CD4-positive, alpha-beta T cell treated with Interleukin-12 subunit alpha and Interleukin-12 subunit beta, for 1 hour (primary cell): ENCODE data around the gene KIF21B.

Experiments used
- DNase-seq: peaks from one replicate; pipeline ENCODE4 v3.0.0-alpha.2; 2020

KIF21B gene

DNA sequence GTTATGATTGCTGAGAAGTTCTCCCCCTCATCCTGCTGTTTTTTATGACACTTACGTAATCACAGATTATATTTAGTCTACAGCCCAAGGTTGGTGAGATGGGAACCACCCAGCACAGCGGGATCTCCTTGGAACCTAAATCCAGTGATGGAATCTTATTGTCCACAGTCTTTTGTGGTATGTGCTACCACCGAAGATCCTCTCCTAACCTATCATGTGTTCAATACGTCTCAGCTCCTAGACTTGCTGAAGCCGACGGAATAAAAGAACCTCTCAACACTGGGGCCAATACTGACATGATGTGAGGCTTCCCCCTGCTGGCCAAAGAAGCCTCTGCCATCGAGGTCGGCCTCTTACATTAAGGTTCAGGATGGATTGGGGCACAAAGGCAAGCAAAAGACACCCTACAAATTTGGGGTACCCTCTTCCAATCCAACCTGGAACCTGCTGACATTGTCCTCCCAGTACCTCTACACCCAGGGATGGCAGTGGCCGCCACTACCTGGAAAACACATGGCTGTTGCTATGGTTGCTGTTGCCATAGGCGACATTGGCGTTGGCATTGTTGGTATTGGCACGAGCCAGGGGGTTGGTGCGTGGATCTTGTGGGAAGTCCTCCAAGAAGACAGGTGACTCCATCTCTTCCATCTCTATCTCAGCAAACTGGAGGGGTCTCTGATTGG lies 19.4 kb upstream of the KIF21B start:
- DNase-seq: peak; percentile 78

- DNase-seq: no peak
Measured at GRCh38 chr1:201041011-201041410, 17.5 kb upstream of the KIF21B start.

DNA sequence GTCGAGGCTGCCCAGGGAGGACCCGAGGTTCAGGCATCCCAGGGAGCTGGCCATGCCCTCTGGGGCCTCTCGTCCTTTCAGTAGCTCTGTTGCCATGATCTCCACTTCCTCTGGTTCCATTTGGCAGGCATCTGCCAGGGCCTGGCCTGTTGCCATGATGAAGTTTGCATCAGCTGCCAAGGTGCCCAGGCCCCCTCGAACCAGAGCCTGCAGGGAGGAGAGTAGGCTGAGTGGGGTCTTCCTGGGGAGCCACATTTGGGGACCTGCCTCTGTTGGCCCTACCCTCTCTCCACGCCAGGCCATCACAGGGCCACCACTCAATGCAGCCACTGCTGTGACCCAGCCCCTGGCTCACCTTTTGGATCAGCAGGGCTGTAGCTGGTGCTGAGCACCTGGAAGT lies 16.4 kb upstream of the KIF21B start:
- DNase-seq: no peak

- DNase-seq: no peak
Measured at GRCh38 chr1:201039418-201039817, 15.9 kb upstream of the KIF21B start.

GRCh38 chr1:201038186-201038876 lies 14.8 kb upstream of the KIF21B start:
- DNase-seq: no peak

DNA sequence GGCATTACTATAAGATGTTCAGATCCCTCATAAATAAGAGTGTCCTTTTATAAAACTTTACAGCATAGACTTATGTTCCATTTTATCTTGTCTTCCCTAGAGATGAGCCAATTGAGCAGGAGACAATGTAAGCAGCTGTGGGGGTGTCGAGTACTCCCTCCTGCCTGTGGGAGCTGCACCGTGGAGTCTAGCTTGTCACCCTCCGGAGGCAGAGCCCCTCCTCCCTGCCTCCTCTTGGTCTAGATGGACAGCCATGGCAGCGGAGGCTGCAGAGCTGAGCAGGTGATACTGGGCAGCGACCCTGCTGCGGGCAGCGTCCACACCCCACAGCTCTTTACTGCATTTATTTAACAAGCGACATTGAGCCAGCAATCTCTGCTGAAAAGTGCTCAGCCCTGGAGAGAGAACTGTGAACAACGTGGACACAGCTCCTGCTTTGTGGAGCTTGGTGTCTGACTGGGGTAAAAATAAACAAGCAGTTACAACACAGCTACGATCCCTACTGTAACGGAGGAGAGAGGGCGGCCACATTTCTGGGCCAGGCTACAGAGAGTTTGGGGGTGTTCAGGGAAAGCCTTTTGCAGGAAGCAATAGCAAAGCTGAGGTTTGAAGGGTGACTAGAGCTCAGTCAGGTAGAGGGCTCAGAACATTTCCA lies 12.8 kb upstream of the KIF21B start:
- no peak for DNase-seq

DNA sequence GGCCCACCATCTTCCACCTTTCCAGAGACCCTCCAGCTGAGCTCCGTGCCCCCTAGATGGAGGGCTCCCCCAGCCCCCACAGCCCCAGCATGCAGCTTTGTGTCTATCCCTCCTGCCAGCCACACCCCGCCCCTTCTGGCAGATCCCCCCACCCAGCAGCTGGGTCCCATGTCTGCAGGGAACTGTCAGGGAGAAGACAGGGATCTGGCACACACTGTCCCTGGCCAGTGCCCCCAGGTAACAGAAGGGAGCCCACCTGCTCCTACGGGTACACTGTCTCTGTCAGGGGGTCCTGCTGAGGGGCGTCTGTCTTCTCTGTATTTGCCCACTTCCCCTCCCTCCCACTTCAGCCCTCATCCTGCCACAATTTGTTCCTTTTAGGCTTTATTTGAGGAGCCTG lies 11.2 kb upstream of the KIF21B start:
- no peak for DNase-seq

GRCh38 chr1:201032408-201032807 lies 8.9 kb upstream of the KIF21B start:
- no peak for DNase-seq

DNA sequence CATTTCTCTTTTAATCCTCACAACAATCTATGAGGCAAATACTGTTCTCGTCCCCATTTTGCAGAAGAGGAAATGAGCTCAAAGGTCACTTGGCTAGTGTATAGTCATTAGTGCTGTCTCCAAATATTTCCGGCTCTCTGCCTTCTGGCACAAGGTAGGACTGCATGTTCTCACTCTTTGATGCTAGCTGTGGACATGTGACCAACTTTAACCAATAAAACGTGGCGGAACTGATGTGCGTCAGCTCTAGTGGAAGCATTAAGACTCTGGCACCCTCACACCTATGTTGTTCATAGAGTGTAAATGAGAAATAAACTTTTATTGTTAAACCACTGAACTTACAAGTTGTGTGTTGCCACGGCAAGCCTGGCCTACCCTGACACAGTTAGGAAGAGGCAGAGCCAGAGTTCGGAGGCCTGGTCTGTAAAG lies 5.0 kb upstream of the KIF21B start:
- no peak for DNase-seq

DNA sequence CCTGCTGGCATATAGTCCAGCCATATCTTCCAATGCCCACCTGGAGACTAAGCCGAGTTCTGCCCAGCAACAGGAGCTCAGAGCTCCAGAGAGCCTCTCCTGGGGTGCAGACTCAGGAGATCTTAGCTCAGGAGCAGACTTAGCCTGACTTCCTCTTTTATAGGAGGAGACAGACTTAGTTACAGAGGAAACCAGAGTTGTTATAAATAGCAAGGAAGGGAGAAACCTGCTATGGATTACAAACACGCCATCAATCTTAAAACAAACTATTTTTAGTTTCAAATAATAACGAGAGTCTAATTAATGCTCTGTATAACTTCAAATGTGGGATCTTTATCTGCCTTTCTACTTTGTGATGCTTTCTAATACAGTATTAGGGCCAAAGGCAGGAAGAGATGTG lies 3.3 kb upstream of the KIF21B start:
- no peak for DNase-seq

DNA sequence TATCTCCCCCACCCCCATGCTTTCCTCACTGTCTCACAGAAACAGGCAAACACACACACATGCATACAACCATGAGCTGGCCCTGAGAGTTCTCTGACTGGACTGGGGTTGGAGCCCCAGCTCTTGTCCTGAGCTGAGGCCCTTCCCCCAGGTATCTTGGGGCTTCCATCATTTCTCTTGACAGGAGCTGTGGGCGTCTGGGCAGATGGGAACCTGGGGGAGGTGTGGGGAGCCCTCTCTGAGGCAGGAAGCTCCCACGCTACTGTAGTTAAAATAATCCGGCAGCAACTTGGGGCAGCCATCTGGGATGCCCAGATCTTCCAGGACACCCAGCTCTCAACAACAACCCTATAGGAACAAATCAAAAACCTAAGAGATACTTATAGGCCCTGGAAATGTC lies 2.7 kb upstream of the KIF21B start:
- DNase-seq: no peak

GRCh38 chr1:201025571-201026002 lies 2.1 kb upstream of the KIF21B start:
- DNase-seq: no peak

GRCh38 chr1:201024625-201024998 lies 1.1 kb upstream of the KIF21B start:
- DNase-seq: no peak

DNA sequence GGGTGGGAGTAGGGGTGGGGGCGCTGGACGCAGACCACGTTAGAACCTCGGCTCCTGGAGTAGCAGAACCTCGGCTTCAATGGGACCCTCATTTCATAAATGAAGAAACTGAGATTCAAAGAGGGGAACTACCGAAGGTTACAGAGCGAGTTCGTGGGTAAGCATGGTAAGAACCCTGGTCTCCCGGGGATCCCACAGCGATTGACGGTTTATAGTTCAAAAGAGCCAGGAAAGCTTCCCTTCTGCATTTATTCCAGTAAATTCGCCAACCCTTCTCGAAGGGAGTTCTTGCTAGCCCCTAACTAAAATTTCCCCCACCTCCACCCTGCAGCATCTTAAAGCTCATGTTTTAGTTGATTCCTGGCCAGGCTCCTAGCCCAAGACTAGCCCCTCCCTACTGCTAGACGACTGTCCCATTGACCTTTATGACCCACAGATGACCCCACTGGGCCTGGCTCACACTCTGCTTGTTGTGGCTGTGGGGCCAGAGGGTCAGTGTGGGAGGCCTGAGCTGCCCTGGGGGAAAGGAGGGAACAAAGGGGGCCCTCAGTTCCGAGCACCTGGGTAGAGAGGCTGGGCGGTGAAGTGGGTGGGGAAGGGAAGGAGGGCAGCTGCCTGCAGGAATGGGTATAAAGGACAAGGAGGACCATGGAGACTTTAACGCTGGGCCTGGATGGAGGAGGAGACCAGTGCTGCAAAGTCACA lies 558 bp upstream of the KIF21B start:
- DNase-seq: no peak

GRCh38 chr1:201022820-201023516 lies 546 bp downstream of the KIF21B start:
- peak; percentile 44 for DNase-seq

GRCh38 chr1:201022493-201022819 lies 1.1 kb downstream of the KIF21B start:
- no peak for DNase-seq

DNA sequence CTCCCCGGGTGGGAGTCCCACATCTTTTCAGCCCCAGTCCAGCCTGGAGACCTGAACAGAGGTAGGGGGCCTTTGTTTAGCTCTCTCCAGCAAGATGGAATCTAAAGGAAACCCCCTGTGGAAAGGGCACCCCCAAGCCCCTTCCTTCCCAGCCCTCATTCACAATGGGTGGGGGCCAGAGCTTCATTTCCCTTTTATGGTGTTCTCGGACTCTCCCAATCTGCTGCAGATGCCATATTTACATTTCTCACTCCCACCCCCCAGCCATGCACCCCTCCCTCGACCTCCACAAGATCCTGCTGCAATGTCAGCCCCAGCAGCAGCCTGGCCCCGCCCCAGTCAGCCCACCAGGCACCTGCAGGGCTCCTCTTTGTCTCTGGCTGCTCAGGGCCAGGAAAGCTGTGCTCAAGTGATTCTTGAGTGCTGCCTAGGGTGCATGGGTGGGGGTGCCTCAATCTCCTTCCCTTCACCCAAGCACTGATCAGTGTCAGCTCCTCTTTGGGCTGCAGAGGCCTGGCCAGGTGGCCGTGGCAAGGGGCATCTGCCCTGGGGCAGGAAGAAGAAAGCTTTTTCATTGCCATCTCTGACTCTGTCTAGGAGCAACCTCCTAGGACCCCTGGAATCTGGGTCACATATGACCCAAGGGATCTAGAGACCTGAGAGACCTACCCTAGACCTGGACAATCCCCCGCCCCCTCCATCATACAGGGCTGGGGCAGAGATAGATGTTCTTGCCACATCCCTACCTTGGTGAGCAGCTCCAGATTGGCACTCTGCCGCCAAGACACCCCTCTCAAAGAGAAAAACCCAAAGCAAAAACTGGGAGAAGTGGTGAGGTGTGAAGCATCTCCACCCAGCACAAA lies 1.7 kb downstream of the KIF21B start:
- no peak for DNase-seq

DNA sequence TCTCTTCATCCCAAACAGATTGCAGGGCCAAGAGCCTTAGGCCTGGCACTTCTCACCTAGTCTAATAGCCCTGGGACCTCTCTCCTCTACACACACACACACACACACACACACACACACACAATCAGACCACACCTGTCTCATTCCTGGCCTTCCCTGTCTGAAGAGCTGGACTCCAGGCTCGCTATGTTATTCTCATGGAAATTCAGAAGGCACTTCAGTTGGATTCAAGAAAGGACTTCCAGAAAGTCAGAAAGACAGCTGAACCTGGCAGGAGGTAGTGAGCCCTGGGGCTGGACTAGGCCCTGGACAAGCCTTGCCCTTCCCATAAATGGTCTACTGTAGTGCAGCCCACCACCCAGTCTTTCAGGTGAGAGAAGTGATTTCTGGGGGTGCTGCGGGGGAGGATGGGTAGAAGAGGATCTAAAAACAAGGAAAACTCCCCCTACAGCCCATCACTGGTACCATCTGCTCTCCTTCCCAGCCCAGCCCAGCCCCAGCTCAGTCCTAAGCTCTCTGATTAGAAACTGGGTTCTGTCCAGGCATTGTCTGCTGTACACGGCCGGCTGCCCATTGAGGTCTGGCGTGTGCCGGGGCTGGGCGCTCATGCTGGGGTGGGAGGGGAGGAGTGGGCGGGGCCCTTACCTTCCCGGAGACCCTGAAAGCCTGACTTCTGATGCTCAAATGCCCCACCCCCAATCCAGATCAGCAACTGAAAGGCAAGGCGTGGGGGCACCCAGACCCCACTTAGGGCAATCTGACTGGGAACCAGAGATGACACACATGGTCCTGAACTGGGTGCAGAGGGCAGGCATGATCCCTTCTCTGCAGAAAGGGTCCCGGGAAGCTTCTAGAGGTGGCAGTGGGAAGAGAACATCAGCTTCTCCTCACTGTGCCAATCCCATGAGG lies 2.5 kb downstream of the KIF21B start:
- peak; percentile 49 for DNase-seq

- DNase-seq: peak; percentile 51
Measured at GRCh38 chr1:201020040-201020591, 3.4 kb downstream of the KIF21B start.

GRCh38 chr1:201019321-201019977 lies 4.1 kb downstream of the KIF21B start:
- DNase-seq: peak; percentile 90
